HepG2 (cell line): Measurements from ENCODE around the gene AFDN. TPM values are rescaled to one million over a fixed set of nuclear protein-coding genes. Genes with fewer than 3 reads are reported as not detected.

Experiments
- ARNTL ChIP-seq: sonication (generic); formaldehyde crosslinking; IDR thresholded peaks from 2 replicates; pipeline ENCODE4 v1.4.0; 2020; ENCODE audit warnings: mild to moderate bottlenecking, missing genetic modification reagents
- ATAD3A ChIP-seq: sonication (generic); formaldehyde crosslinking; IDR thresholded peaks from 2 replicates; pipeline ENCODE4 v1.4.0; 2020; ENCODE audit warnings: missing genetic modification reagents
- HNF4G ChIP-seq, 2 experiments: sonication (generic) in 1 of 2; formaldehyde crosslinking in 1 of 2; IDR thresholded peaks; 2 replicates each; pipeline versions ENCODE4 v1.4.0 to v1.6.1; 2011 to 2020; ENCODE audit warnings: borderline replicate concordance in 2 of 2, low read depth in 2 of 2, mild to moderate bottlenecking in 2 of 2, low read length in 1 of 2, missing genetic modification reagents in 1 of 2, moderate library complexity in 1 of 2
- ISL2 ChIP-seq: sonication (generic); formaldehyde crosslinking; IDR thresholded peaks from 2 replicates; pipeline ENCODE4 v1.5.0; 2020; ENCODE audit warnings: missing genetic modification reagents
- KDM4B ChIP-seq: sonication (generic); formaldehyde crosslinking; IDR thresholded peaks from 2 replicates; pipeline ENCODE4 v1.4.0; 2020; ENCODE audit warnings: missing genetic modification reagents
- KDM6A ChIP-seq: IDR thresholded peaks from 2 replicates; pipeline ENCODE4 v1.6.1; 2016; ENCODE audit warnings: low read depth
- MAFF ChIP-seq: IDR thresholded peaks from 2 replicates; pipeline ENCODE4 v1.6.1; 2011; ENCODE audit warnings: low read depth, low read length, improper control_type of control experiment
- MBD4 ChIP-seq: IDR thresholded peaks from 2 replicates; pipeline ENCODE4 v1.6.1; 2012; ENCODE audit warnings: low read length, inconsistent platforms, borderline replicate concordance
- MIXL1 ChIP-seq: IDR thresholded peaks from 2 replicates; pipeline ENCODE4 v1.6.1; 2016
- MTF1 ChIP-seq: sonication (generic); formaldehyde crosslinking; IDR thresholded peaks from 2 replicates; pipeline ENCODE4 v1.5.0; 2020; ENCODE audit warnings: missing genetic modification reagents
- NR2F1 ChIP-seq, 2 experiments: fragments of 450-650 bp in 1 of 2; formaldehyde crosslinking in 1 of 2; IDR thresholded peaks; 2 replicates each; pipeline versions ENCODE4 v1.5.0 to v1.6.1; 2016 to 2020; ENCODE audit warnings: mild to moderate bottlenecking in 1 of 2, missing compliant biosample characterization in 1 of 2, missing genetic modification reagents in 1 of 2, moderate library complexity in 1 of 2
- PAF1 ChIP-seq: IDR thresholded peaks from 2 replicates; pipeline ENCODE4 v1.6.1; 2016; ENCODE audit warnings: missing genetic modification reagents, missing compliant biosample characterization
- PCBP2 ChIP-seq: fragments of 200-400 bp; formaldehyde crosslinking; optimal IDR thresholded peaks from 2 replicates; pipeline ENCODE3; 2018; ENCODE audit warnings: low read length, low read depth; ENCODE audit not compliant: poor library complexity, severe bottlenecking
- PHF20 ChIP-seq: sonication (generic); formaldehyde crosslinking; IDR thresholded peaks from 2 replicates; pipeline ENCODE4 v1.5.0; 2020; ENCODE audit warnings: mild to moderate bottlenecking, missing genetic modification reagents
- RCOR2 ChIP-seq: IDR thresholded peaks from 2 replicates; pipeline ENCODE4 v1.6.1; 2016; ENCODE audit warnings: missing biosample characterization, missing genetic modification reagents
- TBL1XR1 ChIP-seq: fragments of 150-350 bp; IDR thresholded peaks from 2 replicates; pipeline ENCODE4 v1.6.1; 2014; ENCODE audit warnings: borderline replicate concordance, low read length; ENCODE audit not compliant: partially characterized antibody
- TBP ChIP-seq: sonication (generic); formaldehyde crosslinking; IDR thresholded peaks from 2 replicates; pipeline ENCODE4 v1.5.0; 2020; ENCODE audit warnings: missing genetic modification reagents
- ZBTB7B ChIP-seq: sonication (generic); formaldehyde crosslinking; IDR thresholded peaks from 2 replicates; pipeline ENCODE4 v1.4.0; 2020; ENCODE audit warnings: missing genetic modification reagents
- ZNF101 ChIP-seq: sonication (generic); formaldehyde crosslinking; IDR thresholded peaks from 2 replicates; pipeline ENCODE4 v1.4.0; 2020; ENCODE audit warnings: mild to moderate bottlenecking, low read depth, missing genetic modification reagents, borderline replicate concordance
- ZNF331 ChIP-seq: sonication (generic); formaldehyde crosslinking; IDR thresholded peaks from 2 replicates; pipeline ENCODE4 v1.4.0; 2020; ENCODE audit warnings: missing genetic modification reagents
- ZNF512B ChIP-seq: sonication (generic); formaldehyde crosslinking; IDR thresholded peaks from 2 replicates; pipeline ENCODE4 v1.5.1; 2020; ENCODE audit warnings: missing genetic modification reagents, mild to moderate bottlenecking, borderline replicate concordance
- ZNF670 ChIP-seq: sonication (generic); formaldehyde crosslinking; IDR thresholded peaks from 2 replicates; pipeline ENCODE4 v1.8.0; 2022; ENCODE audit warnings: mild to moderate bottlenecking, missing genetic modification reagents, borderline replicate concordance
- ZNF691 ChIP-seq: sonication (generic); formaldehyde crosslinking; IDR thresholded peaks from 2 replicates; pipeline ENCODE4 v1.4.0; 2020; ENCODE audit warnings: missing genetic modification reagents, low read depth, mild to moderate bottlenecking, borderline replicate concordance
- polyA plus RNA-seq, 8 experiments: library from polyadenylated mRNA; depleted of rRNA in 3 of 8; stranded (reverse) in 7 of 8; unstranded in 1 of 8; fragments of >200 nt; fragmentation: Illumina TruSeq in 4 of 8; extraction: Trizol in 4 of 8; gene quantifications; 2 replicates each; pipeline versions ENCODE4 v1.2.1 to v1.2.3, GENCODE V29; 2011 to 2016; ENCODE audit warnings: low read depth in 4 of 8, missing spikeins in 1 of 8, mixed read lengths in 1 of 8; ENCODE audit not compliant: insufficient read depth in 1 of 8
- total RNA-seq, 5 experiments: library from RNA; depleted of rRNA; stranded (reverse); fragments of >200 nt; fragmentation: Illumina TruSeq; extraction: Trizol; gene quantifications; 2 replicates each; pipeline ENCODE4 v1.2.3, GENCODE V29; 2016; ENCODE audit warnings: low read depth in 1 of 5
- TF ChIP-seq, protein P1 (sequence below): sonication (generic); formaldehyde crosslinking; IDR thresholded peaks from 2 replicates; pipeline ENCODE4 v1.8.1; 2023; ENCODE audit warnings: missing genetic modification reagents, inconsistent platforms, borderline replicate concordance

AFDN gene
- total and polyA plus RNA-seq, 2 of the 13 experiments (the other 11 are each of a cell fraction or from before 2014, with no cell fraction given), result 136 to 151 TPM

DNA sequence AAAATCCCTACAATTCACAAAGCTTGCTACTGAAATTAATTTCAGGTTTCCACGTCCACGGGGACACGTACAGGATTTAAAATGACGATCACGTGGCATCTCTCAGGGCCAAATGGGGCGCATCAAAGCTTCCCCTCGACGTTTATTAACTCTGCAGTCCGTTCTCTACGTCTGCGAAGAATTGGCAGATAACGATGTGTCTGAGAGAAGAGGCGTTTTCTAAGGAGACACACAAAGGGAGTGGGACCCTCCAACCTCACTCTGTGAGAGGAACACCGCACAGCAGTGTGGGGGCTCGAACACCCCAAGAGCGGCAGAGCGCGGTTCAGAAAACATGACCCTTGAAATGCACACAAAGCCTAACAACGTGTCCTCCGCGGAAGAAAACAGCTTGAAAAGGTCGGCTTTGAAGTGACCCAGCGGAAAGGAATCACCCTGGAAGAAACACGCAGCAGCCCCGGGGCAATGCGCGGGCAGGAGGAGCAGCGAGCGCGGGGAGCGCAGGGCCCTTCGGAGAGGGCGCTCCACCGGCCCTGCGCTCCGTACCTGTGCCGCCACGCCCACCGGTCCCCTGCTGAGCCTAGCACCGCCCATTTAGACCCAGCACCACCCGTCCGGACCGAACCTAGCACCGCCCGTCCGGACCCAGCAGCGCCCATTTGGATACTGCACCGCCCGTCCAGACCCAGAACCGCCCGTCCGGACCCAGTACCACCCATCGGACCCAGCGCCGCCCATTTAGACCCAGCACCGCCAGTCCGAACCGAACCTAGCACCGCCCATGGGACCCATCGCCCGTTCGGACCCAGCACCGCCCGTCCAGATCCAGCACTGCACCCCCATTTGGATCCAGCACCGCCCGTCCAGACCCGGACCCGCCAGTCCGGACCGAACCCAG, 1.1 kb upstream of the AFDN start (continued):
- no peak for TF ChIP-seq PHF20
- TF ChIP-seq KDM6A (CRISPR knock-in tag), result no peak
- TF ChIP-seq ZNF331, result no peak
- TF ChIP-seq ARNTL (CRISPR knock-in tag), result no peak
- TF ChIP-seq MBD4, result no peak
- no peak for TF ChIP-seq ATAD3A (CRISPR knock-in tag)
- TF ChIP-seq TBL1XR1, result no peak
- no peak for TF ChIP-seq PCBP2
- no peak for TF ChIP-seq RCOR2
- TF ChIP-seq, protein P1, sequence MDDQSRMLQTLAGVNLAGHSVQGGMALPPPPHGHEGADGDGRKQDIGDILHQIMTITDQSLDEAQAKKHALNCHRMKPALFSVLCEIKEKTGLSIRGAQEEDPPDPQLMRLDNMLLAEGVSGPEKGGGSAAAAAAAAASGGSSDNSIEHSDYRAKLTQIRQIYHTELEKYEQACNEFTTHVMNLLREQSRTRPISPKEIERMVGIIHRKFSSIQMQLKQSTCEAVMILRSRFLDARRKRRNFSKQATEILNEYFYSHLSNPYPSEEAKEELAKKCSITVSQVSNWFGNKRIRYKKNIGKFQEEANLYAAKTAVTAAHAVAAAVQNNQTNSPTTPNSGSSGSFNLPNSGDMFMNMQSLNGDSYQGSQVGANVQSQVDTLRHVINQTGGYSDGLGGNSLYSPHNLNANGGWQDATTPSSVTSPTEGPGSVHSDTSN, result no peak
- no peak for TF ChIP-seq ZBTB7B (CRISPR knock-in tag)
- TF ChIP-seq KDM4B (CRISPR knock-in tag), result no peak
- TF ChIP-seq ZNF101 (CRISPR knock-in tag), result no peak
- TF ChIP-seq NR2F1 (CRISPR knock-in tag; IDR thresholded peaks at IDR 0.05), result no peak
- TF ChIP-seq PAF1 (CRISPR knock-in tag), result no peak
- 0 out of 2 replicates have a peak, but pooled peaks have one; percentile 4 for TF ChIP-seq HNF4G (IDR thresholded peaks at IDR 0.05; ENCODE audit: borderline replicate concordance, low read depth, low read length)
- TF ChIP-seq HNF4G (CRISPR knock-in tag; IDR thresholded peaks at IDR 0.05; ENCODE audit: borderline replicate concordance, low read depth), result no peak
- no peak for TF ChIP-seq MIXL1 (CRISPR knock-in tag)
- peak; percentile 64; the same call in 1 of the 2 replicates for TF ChIP-seq ZNF691 (CRISPR knock-in tag)
- TF ChIP-seq ZNF670 (CRISPR knock-in tag), result no peak
- no peak for TF ChIP-seq MAFF
- no peak for TF ChIP-seq ZNF512B (CRISPR knock-in tag)
- no peak for TF ChIP-seq TBP
- no peak for TF ChIP-seq ISL2
- no peak for TF ChIP-seq MTF1
- TF ChIP-seq, all 625 proteins: peak for 148
